ENCODE measurements around the gene CHD1. TPM values are rescaled to one million over a fixed set of nuclear protein-coding genes. Genes with fewer than 3 reads are reported as not detected.

CHD1 gene
- total RNA-seq, 4 donors from 2014 or later = 39.8 to 70.6 (median 54.1) TPM

DNA sequence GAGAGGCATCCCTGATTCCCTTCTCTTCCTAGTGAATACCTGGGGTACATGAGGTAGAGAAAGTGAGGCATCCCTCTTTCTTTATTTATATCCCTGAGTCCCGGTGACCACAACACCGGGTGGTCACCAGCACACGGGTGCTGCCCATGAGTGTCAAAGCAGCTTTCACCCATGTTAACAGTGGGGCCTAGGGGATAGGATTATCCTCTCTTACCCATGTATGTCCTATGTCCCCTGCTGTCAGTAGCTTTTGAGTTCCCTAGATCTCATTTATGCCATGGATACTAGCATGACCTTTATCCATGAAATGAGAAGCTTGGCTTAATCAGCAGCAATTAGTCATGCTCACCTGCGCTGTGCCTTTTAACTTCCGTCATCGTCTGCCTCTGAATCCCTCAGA, 83.9 kb downstream of the CHD1 start:
- TF ChIP-seq POLR2AphosphoS5 (IDR thresholded peaks at IDR 0.05) (no peak), EP300 (IDR thresholded peaks at IDR 0.05) (no peak), POLR2A (IDR thresholded peaks at IDR 0.05) (no peak)
- TF ChIP-seq, protein P1, sequence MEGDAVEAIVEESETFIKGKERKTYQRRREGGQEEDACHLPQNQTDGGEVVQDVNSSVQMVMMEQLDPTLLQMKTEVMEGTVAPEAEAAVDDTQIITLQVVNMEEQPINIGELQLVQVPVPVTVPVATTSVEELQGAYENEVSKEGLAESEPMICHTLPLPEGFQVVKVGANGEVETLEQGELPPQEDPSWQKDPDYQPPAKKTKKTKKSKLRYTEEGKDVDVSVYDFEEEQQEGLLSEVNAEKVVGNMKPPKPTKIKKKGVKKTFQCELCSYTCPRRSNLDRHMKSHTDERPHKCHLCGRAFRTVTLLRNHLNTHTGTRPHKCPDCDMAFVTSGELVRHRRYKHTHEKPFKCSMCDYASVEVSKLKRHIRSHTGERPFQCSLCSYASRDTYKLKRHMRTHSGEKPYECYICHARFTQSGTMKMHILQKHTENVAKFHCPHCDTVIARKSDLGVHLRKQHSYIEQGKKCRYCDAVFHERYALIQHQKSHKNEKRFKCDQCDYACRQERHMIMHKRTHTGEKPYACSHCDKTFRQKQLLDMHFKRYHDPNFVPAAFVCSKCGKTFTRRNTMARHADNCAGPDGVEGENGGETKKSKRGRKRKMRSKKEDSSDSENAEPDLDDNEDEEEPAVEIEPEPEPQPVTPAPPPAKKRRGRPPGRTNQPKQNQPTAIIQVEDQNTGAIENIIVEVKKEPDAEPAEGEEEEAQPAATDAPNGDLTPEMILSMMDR (IDR thresholded peaks at IDR 0.05) = no peak
- WGBS = 96% methylated on average over 6 of the region's 6 CpGs
- no peak overlapping the region for H3K27ac ChIP-seq
- H3K4me1 ChIP-seq = no peaks in the 10 kb centered on the region
- DNase-seq (ENCODE audit: low spot score in 2 of 2) = no peak
- H3K4me3 ChIP-seq = no peak overlapping the region
- no peaks in the 10 kb centered on the region for H3K36me3 ChIP-seq
- H3K27me3 ChIP-seq = no peaks in the 10 kb centered on the region
- H3K9me3 ChIP-seq = no peaks in the 10 kb centered on the region

DNA sequence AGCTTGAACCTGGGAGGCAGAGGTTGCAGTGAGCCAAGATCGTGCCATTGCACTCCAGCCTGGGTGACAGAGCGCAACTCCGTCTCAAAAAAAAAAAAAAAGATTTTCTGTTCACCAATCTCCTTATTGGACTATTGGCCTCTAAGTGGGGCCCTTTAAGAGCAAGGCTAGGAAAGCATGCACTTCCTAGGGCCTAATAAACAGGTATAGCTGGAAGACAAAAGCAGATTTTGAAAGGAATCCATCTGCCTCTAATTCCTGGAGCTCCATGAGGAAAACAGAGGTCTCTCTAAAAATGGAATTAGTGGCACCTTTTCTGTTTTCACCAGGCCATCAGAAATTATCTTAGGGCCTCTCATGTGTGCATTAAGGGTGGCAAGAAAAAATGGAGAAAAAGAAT, 85.3 kb downstream of the CHD1 start:
- DNase-seq (ENCODE audit: low spot score in 2 of 2) = no peak
- WGBS = 98% methylated on average over 3 of the region's 3 CpGs
- no peak overlapping the region for H3K4me3 ChIP-seq
- no peaks in the 10 kb centered on the region for H3K36me3 ChIP-seq
- no peak overlapping the region for H3K27ac ChIP-seq
- no peaks in the 10 kb centered on the region for H3K4me1 ChIP-seq
- no peaks in the 10 kb centered on the region for H3K9me3 ChIP-seq
- no peaks in the 10 kb centered on the region for H3K27me3 ChIP-seq
- no peak for TF ChIP-seq EP300 (IDR thresholded peaks at IDR 0.05)
- TF ChIP-seq POLR2A (IDR thresholded peaks at IDR 0.05) = no peak
- TF ChIP-seq, protein P1 (IDR thresholded peaks at IDR 0.05) = no peak
- no peak for TF ChIP-seq POLR2AphosphoS5 (IDR thresholded peaks at IDR 0.05)

DNA sequence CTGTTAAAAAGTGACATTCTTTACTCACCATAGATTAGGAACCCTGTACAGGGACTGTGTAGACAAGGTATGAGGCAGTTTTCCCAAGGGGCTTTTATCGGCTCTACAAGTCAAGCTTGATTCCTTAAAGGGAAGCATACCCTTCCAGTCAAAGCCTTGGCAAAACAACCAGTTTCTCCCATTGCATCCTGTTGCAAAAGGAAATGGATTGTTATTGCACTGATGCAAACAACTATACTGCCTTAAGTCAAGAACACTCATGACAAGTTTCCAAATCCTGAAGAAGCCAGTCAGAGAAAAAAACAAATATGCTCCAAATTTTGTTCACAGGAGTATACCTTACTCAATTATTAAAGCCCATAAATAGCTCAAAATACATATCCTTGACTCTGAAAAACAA, 87.9 kb downstream of the CHD1 start:
- H3K9me3 ChIP-seq = no peaks in the 10 kb centered on the region
- TF ChIP-seq POLR2AphosphoS5 (IDR thresholded peaks at IDR 0.05) = no peak
- TF ChIP-seq POLR2A (IDR thresholded peaks at IDR 0.05) = no peak
- no peak for TF ChIP-seq EP300 (IDR thresholded peaks at IDR 0.05)
- no peak for DNase-seq (ENCODE audit: low spot score in 2 of 2)
- 63% methylated on average over 1 of the region's 1 CpG for WGBS
- H3K27ac ChIP-seq = no peak overlapping the region
- H3K27me3 ChIP-seq = no peaks in the 10 kb centered on the region
- H3K4me1 ChIP-seq = no peaks in the 10 kb centered on the region
- no peaks in the 10 kb centered on the region for H3K36me3 ChIP-seq
- no peak overlapping the region for H3K4me3 ChIP-seq

DNA sequence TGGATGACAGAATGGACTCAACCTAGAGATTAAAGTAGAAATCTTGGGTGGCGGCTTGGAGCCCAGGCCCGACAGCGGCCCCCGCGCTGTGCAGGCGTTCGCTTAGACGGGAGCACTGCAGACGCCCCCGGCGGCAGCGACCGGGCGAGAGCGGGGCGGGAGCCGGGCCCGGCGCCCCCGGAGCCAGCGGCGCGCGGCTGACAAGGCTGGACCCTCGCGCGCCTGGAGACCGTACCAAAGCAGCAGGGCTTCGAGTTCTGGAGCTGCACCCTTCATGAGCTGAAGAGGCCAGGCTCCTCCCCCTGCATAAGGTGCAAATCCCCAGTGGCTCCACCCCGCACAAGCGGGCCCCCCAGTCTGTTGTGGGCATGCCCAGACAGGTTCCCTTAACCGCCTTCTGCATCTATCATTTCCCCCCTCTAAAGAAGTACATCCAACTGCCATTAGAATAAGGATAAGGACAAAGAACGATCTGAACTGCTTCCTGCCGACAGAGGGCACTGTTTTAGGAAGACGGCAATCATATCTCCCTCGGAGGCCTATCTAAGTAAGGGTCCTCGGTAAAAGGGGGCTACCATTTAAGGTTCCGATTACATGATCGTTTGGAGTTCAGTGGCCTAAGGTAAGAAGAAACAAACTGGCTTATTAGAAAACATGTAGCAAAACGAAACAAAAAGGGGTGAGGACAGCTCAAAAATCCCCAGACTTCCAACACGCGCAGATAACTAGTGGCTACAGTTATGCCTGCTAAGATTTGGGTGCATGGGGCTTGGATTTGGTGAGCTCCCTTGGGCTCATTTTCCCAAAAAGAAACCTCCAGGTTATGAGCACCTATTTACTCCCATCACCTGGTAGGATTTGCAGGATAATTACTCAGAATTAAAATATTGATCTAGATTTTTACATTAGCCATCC, 89.1 kb downstream of the CHD1 start:
- TF ChIP-seq, protein P1 (IDR thresholded peaks at IDR 0.05) = peak in 1 of 2 donors; percentile 17
- no peak for TF ChIP-seq POLR2AphosphoS5 (IDR thresholded peaks at IDR 0.05)
- WGBS = 59% methylated on average over 31 of the region's 42 CpGs
- Histone ChIP-seq H3K4me1 (no peaks in the 10 kb centered on the region), H3K27ac (no peak overlapping the region), H3K27me3 (no peaks in the 10 kb centered on the region), H3K9me3 (no peaks in the 10 kb centered on the region), H3K36me3 (no peaks in the 10 kb centered on the region), H3K4me3 (peak overlapping the region; percentile 36)
- DNase-seq (ENCODE audit: low spot score in 2 of 2) = no peak

DNA sequence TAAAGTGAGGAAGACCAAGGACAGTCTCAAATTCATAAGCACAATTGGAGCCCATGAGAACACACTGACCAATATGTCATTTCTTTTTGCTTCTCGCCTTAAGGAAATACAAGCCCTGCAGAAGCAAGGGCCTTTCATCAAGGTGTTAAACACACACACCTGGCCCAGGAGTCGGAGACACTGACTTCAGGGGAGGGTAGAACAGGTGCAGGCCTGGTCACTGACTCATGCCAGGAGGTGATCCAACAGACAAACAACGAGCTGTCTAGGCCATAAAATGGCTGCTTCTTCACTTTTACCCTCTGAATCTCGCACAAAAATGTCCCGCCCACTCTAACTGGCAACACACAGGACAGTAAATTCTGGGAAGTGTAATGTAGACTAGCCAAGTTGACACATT, 92.6 kb downstream of the CHD1 start:
- H3K27me3 ChIP-seq = no peaks in the 10 kb centered on the region
- H3K9me3 ChIP-seq = no peaks in the 10 kb centered on the region
- 67% methylated on average over 5 of the region's 5 CpGs for WGBS
- H3K36me3 ChIP-seq = no peaks in the 10 kb centered on the region
- no peak overlapping the region for H3K27ac ChIP-seq
- DNase-seq (ENCODE audit: low spot score in 2 of 2) = no peak
- H3K4me1 ChIP-seq = no peaks in the 10 kb centered on the region
- H3K4me3 ChIP-seq = no peak overlapping the region
- TF ChIP-seq POLR2A (IDR thresholded peaks at IDR 0.05) (no peak), EP300 (IDR thresholded peaks at IDR 0.05) (no peak), POLR2AphosphoS5 (IDR thresholded peaks at IDR 0.05) (no peak)
- TF ChIP-seq, protein P1 (IDR thresholded peaks at IDR 0.05) = no peak
